GM21367 (cell line): ENCODE measurements around the gene RMND5B.
"Not testable (repeated sequence)": the region's sequence is repeated elsewhere in the genome, so short reads cannot be mapped to it uniquely, and the experiment has no call there.

Experiments used
- ATAC-seq: cut with Tn5 transposase; IDR thresholded peaks from one replicate; pipeline ENCODE4 v1.9.1; 2021; ENCODE audit not compliant: unreplicated experiment

The RMND5B gene

DNA sequence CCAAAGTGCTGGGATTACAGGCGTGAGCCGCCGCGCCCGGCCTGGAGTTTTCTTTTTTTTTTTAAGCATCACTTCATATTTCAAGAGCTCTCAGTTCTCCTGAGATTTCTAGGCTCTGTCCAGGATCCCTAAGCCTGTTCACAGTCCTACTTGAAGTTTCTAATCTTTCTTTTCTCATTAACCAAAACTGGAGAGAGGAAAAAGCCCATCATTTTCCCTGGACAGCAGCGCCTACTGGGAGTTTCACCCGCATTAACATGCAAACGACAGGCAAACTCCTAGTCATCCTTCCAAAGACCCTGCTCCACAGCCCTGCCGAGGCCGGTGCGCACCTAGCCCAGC is 609 bp upstream of the RMND5B start:
- ATAC-seq: not testable (repeated sequence)

DNA sequence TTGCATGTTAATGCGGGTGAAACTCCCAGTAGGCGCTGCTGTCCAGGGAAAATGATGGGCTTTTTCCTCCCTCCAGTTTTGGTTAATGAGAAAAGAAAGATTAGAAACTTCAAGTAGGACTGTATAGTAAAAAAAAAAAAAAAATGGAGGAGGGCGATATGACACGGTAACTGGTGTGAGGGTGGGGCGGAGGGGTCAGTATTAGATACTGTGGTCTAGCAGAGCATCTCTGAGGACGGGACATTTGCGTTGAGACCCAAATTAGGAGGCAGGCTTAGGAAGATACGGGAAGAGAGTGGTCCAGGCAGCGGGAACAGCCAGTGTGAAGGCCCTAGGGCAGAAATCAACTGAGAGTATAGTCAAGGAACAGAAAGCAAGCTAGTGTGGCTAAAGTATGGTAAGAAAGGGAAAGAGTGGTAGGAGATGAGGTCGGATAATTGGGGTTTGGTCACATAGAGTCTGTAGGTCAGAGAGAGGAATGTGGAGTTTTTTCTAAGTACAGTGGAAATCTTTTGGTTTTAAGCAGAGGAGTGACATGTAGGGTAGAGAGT is 707 bp downstream of the RMND5B start:
- ATAC-seq: no peak

DNA sequence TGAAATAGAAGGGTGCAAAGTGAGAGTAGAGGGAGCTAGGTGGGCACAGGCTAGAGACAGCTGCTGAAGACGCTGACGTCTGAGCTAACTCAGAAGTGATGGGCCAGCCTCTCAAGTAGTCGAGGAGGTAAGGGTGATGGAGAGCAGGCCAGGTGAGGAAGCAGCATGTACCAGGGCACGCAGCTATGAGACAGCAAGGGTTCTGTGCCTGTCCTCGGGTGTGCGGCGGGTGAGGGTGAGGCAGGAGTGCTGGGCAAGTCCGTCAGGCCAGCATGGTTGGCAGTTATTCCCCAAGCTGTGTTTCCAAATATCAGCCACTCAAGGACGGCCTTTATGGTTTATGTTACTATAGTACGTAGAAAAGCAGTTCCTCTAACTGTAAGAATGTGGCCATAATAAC is 6.2 kb downstream of the RMND5B start:
- ATAC-seq: no peak

DNA sequence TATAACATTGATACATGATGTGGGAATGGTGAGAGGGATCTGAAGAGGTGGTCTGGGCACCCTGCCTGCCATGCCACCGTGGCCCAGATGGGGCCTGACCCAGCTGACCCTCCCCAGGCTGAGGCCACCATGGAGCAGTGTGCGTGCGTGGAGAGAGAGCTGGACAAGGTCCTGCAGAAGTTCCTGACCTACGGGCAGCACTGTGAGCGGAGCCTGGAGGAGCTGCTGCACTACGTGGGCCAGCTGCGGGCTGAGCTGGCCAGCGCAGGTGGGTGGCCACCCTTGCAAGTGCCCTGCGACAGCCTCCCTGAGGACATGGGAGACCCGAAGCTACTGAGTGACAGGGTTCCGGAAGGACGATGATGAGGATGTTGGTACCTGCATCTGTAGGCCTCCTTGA is 7.2 kb downstream of the RMND5B start:
- no peak for ATAC-seq

DNA sequence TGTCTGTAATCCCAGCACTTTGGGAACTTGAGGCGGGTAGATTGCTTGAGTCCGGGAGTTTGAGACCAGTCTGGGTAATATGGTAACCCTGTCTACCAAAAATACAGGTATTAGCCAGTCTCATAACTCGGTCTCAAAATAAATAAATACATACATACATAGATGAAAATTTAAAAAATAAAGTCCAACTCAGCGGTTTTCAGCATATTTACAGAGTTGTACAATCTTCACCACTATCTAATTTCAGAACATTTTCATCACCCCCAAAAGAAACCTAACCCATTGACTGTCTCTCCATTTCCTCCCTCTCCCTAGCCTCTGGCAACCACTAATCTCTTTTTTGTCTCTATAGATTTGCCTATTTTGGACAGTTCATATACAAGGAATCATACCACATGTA is 10.7 kb downstream of the RMND5B start:
- ATAC-seq: no peak

DNA sequence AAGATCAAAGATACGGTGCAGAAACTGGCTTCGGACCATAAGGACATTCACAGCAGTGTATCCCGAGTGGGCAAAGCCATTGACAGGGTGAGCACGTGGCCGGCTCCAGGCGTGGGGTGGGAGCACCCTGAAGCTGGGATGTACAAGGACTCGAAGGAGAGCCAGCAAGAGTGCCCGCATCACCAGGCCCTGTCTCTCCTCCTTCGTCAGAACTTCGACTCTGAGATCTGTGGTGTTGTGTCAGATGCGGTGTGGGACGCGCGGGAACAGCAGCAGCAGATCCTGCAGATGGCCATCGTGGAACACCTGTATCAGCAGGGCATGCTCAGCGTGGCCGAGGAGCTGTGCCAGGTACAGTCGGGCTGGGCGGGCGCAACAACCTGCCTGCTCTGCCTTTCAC is 11.8 kb downstream of the RMND5B start:
- ATAC-seq: no peak

DNA sequence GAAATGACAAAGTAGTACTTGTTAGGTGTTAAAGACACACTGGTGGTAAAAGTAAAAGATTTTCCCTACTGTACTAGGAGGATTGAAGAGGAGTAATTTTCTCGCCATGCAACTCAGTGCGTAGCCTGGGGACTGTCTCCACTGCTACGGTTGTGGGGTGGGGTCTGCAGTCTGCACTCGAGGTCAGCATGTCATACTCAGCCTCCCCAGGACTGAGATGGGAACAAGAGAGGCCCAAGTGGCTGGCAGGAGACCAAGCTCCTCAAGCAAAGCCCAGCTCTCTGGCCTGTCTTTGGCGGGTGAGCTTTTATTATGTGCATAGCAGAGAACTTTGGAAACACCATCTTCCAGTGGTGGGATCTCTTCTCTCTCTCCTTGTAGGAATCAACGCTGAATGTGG is 12.4 kb downstream of the RMND5B start:
- no peak for ATAC-seq

DNA sequence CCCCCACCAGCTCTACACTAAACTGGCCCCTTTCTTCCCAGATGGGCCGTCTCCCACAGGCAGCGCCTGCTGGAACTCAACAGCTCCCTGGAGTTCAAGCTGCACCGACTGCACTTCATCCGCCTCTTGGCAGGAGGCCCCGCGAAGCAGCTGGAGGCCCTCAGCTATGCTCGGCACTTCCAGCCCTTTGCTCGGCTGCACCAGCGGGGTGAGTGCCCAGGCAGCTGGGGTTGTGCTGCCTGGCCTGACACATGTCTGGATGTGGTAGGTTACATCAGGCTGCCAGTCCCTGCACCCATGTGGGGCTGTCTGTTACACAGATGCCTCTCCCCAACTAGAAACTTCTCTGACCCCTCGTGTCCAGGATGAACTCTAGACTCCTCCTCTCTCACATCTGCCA is 13.1 kb downstream of the RMND5B start:
- ATAC-seq: no peak

DNA sequence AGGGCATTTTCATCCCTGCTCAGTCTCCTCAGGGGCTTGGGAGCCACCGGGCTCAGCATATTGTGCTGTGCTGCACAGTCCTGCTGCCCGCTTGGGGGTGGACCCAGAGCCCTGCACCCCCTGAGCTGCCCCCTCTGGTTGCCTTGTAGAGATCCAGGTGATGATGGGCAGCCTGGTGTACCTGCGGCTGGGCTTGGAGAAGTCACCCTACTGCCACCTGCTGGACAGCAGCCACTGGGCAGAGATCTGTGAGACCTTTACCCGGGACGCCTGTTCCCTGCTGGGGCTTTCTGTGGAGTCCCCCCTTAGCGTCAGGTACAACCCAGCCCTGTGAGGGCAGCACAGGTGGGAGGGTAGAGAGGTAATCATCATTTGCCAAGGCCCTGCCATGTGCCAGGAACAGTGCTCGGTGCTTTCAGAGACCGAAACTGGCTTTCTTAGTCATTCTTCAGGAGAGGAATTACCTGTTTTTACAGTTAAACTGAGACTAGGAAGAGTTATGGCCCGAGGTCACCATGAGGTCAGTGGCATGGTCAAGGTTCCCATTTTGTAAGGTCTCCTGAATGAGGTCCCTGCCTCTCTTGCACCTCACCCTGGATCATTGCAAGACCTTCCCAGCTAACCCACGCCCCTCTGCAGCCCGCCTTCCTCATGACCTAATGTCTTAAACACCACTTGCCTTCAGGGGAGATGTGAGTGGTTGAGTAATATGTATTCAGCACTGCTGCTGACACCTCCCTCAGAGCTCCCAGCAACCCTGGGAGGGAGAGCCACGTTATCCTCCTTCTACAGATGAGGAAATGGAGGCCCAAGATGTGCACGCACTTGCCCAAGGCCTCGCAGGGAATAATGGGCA is 15.4 kb downstream of the RMND5B start:
- peak; percentile 59 for ATAC-seq

DNA sequence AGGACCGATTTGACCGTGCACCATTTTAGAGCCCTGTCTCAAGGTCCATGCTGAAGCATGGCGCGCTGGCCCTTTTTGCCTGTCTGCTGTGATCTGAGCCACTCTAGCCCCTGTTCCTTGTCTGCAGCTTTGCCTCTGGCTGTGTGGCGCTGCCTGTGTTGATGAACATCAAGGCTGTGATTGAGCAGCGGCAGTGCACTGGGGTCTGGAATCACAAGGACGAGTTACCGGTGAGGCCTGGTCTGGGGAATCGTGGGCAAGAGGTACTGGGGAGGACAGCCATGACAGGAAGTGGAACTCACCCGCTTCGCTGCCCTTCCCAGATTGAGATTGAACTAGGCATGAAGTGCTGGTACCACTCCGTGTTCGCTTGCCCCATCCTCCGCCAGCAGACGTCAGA is 16.6 kb downstream of the RMND5B start:
- no peak for ATAC-seq

DNA sequence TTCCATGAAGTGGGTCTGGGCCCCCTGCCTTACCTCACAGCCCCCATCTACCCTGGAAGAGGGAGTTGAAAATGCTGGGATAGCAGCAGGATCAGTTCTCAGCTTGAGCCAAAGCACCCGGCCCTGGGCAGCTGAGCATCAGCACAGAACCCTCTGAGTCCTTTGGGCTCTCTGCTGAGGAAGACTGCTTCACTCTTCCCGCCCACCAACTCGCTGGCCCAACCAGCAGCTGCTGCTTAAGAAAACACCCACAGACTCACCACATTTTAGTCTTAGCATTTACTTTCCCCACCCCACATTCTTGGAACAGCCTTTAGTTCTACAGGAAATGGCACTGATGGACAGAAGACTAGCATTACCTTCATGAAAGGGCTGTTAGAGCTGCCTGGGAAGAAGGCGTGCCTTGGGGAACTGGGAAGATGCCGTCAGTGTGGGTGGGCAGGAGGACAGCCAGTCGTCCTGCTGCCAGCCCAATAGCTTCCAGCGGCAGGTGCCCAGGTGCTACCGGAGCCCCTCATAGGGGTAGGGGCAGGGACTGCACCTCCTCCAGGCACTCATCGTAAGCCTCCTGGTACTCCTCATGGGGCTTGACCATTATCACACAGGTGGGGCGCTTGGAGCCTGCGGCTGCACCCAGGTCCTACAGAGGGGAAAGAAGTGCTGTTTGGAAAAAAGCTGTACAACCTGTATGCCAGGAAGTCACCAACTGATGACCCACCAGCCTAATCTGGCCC is 18.6 kb downstream of the RMND5B start:
- ATAC-seq: no peak

DNA sequence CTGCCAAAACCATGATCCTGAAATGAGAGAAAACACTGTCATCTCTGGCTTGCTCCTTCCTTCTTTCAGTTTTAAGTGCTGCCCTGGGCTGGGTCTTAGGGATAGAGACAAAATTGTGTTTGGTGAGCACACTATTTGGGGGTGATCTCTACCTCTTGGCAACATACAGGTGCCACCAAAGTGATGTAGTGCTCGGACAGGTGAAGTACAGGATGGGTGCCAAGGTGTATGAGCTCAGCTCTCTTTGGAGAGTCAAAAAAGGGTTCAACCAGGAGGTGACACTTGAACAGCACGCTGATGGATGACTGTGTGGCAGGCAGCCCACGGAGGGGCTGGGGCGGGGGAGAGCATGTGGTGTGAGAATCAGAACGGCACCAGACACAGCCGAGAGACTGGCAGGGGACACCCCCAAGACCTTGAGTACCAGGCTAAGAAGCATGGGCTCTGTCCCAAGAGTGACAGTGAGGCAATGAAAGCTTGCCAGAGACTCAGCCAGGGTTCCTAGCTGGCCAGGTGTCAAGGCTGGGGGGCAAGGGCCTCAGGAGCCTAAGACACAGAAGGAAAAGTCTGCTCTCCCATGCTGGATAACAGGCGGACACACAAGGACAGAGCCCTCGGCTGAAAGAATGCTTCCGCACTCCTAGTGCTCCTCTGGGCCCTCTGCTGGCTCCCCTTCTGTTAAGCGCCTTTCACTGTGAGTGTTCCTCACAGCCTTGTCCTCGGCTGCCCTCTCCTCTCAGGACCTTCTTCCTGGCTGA is 20.3 kb downstream of the RMND5B start:
- ATAC-seq: no peak

DNA sequence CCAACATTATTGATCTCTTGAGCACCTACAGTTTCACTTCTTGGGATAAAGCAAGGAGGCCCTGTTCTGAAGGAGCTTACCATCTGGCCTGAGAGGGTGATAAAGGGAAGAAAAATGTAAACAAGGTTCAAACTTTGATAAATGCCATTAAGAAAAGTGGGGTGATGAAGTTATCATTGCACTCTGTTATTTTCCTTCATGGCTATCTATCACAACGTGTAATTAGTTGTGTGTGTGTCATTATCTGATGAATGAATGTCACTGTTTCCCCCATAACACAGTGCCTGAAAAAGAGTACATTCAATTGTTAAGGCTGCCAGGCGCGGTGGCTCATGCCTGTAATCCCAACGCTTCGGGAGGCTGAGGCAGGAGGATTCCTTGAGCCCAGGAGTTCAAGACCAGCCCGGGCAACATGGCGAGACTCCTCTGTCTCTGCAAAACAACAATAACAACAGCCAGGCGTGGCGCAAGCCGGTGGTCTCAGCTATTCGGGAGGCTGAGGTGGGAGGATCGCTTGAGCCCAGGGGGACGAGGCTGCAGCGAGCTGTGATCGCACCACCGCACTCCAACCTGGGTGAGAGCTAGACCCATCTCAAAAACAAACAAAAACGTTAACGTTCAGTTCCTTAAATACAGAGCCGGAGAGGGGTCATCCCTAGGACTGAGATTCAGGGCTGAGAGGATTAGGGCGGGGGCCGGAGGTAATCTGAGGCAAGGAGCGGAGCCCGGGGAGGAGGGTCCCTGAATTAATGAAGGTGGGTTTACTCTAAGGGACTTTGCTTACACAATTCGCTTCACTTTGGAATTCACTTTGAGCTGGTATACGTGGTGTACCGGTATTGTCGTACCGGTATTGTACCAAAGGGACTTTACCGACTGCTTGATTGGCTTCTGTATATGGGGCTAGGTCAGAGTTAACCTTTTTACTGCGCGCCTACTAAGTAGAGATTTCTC is 22.0 kb downstream of the RMND5B start:
- no peak for ATAC-seq

DNA sequence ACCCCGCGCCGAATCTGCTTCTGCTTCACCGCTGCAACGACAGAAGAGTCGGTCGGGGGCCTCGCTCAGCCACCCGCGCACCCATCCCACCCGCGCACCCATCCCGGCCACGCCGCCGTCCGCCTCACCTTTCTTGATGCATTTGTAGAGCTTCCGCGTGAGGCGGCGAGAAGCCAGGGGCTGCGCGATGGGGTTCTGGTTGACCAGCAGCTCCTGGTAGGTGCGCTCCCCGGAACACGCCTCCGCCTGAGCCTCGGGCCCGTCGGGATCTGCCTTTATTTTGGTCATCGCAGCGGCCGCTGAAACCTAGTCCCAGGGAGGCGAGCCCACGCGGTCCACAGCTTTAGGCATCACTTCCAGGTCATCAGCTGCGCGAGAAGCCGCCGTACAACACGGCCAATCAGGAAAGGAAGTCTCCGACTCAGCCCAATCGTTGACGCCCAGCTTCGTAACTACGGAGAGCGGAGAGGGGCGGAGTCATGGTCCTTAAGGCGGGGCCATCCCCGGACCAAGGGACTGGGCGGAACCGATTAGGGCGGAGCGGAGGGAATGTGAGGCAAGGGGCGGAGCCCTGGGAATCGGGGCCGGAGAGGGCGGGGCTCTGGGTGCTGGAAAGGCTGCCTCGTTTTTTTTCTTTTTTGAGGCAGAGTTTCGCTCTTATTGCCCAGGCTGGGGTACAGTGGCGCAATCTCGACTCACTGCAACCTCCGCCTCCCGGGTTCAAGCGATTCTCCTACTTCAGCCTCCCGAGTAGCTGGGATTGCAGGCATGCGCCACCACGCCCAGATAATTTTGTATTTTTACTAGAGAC is 22.9 kb downstream of the RMND5B start, which contains the start of gene NHP2:
Gene NHP2, minus strand, starts transcription at position 356 of the 811 bp plus-strand sequence. Its CDS starts 68 bp downstream, at position 288.
- ATAC-seq: peak; percentile 98

DNA sequence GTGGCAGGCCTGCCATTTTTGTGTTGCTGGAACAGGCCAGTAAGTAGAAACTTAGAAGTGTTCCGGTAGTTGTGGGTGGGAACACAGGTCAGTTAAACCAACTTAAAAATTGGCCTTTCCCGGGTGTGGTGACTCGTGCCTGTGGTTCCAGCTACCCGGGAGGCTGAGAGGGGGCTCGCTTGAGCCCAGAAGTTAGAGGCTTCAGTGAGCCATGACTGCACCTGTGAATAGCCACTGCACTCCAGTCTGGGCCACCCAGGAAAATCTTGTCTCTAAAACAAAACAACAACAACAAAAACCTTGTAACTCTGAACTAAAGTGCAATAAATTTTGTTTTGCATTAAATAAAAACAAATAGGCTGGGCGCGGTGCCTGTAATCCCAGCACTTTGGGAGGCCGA is 24.3 kb downstream of the RMND5B start:
- no peak for ATAC-seq

DNA sequence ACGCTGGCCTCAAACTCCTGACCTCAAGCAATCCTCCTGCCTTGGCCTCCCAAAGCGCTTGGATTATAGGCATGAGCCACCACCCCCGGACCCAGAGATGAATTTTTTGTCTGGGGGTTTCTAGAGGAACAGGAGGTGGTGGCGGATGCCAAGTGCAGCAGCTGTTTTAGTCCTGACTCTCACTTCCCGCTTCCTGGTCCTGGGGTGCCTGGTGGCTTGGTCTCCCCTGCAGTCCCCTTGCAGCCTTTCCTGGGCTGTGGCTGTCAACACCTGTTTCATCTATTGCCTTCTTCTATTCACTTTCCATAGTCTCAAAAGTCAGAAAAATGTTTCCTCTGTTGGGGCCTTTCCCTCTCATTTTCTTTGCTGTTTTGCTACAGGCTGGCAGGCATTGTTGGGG is 29.4 kb downstream of the RMND5B start:
- no peak for ATAC-seq

DNA sequence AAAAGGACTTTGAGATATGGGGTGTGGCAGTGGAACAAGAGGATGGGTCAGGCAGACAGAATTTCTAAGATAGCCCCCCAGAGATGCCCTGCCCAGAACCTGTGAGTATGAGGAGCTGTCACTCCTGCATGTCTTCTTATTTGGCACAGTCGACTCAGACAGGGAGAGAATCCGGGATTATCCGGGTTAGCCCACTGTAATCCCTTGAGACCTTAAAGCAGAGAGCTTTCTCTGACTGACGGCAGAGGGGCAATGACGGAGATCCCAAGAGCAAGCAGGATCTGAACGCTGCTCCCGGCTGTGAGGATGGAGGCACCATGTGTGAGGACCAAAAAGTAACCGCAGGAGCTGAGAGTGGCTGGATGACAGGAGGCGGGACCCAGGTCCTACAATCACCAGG is 31.7 kb downstream of the RMND5B start:
- no peak for ATAC-seq

DNA sequence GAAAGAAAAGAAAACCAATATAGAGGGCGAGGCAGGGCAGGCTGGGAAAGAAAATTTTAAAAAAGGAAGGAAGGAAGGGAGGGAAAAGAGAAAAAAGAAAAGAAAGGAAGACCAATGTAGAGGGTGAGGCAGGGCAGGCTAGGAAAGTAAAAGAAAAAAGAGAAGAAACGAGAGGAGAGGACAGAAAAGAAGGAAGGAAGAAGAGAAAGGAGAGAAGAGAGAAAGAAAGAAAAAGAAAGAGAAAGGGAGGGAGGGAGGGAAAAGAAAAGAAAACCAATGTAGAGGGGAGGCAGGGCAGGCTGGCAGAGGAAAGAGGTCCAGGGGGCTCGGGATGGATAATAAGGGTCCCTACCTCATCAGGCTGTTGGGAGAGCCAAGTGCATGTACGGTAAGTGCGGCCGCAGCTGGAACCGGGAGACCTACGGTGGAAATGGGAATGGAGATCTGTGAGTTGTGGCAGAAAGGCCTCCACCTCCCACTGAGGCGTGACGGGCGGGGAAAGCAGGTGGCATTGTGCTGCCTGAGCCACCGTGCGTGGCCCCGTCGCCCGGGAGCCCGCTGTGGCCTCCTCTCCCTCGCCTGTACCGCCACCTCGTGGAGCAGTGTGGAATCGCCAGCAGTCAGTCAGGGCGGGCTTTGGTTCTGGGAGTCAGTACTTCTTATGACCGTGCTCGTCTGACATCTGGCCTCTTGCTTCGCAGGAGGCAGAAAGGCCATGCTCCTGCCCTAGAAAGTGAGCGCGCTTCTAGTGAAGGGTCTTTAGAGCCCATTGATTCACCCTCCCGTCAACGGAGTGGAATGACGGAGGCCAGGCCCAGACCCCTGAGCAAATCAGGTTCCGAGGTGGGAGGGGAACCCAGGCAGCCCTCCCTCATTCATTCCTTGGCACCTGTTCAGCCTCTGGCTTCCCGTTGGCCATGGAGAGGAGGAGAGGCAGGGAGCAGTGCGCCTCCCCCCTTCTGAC is 33.2 kb downstream of the RMND5B start:
- peak; percentile 88 for ATAC-seq
